NT2/D1 (cell line): Measurements from ENCODE around the gene SOAT2.

Experiments used
- DNase-seq: peaks from one replicate; pipeline ENCODE4 v3.0.0-alpha.2; 2011; ENCODE audit warnings: low read depth, low spot score
- H3K27me3 ChIP-seq: 2 replicates; pipeline ENCODE4 v1.6.0; 2011; ENCODE audit warnings: mild to moderate bottlenecking; ENCODE audit not compliant: insufficient read length, insufficient read depth
- H3K36me3 ChIP-seq: 2 replicates; pipeline ENCODE4 v1.6.1; 2011; ENCODE audit warnings: mild to moderate bottlenecking, low read length, mixed read lengths; ENCODE audit not compliant: insufficient read depth, insufficient read length
- H3K4me1 ChIP-seq: 2 replicates; pipeline ENCODE4 v1.5.1; 2011; ENCODE audit not compliant: insufficient read depth, insufficient read length
- H3K4me3 ChIP-seq: 2 replicates; pipeline ENCODE4 v1.5.1; 2011; ENCODE audit warnings: low read depth; ENCODE audit not compliant: insufficient read length
- H3K9ac ChIP-seq: 2 replicates; pipeline ENCODE4 v1.6.0; 2011; ENCODE audit warnings: low read depth; ENCODE audit not compliant: insufficient read length
- H3K9me3 ChIP-seq: 2 replicates; pipeline ENCODE4 v1.5.1; 2011; ENCODE audit warnings: mild to moderate bottlenecking, low read length; ENCODE audit not compliant: insufficient read depth
- SUZ12 ChIP-seq: IDR thresholded peaks from 2 replicates; pipeline ENCODE4 v1.6.1; 2011; ENCODE audit not compliant: insufficient read length, insufficient read depth; ENCODE audit errors: extremely low read depth
- YY1 ChIP-seq: IDR thresholded peaks from 2 replicates; pipeline ENCODE4 v1.6.1; 2011; ENCODE audit not compliant: insufficient read length, insufficient read depth
- ZNF274 ChIP-seq: IDR thresholded peaks from 2 replicates; pipeline ENCODE4 v1.6.1; 2011; ENCODE audit warnings: mild to moderate bottlenecking, low read depth, low read length

The SOAT2 gene

GRCh38 chr12:53124352-53124723, 21.1 kb downstream of the SOAT2 start:
- Histone ChIP-seq H3K27me3 (peaks cover 8% of the 10 kb centered on the region), H3K9me3 (no peaks in the 10 kb centered on the region; the same call in 1 of the 2 replicates), H3K36me3 (no peaks in the 10 kb centered on the region), H3K4me3 (no peak overlapping the region), H3K4me1 (peaks cover 10% of the 10 kb centered on the region), H3K9ac (no peak overlapping the region)
- no peak for DNase-seq
- no peak for TF ChIP-seq ZNF274
- TF ChIP-seq SUZ12: no peak
- TF ChIP-seq YY1: no peak

GRCh38 chr12:53127169-53127568, 23.9 kb downstream of the SOAT2 start:
- Histone ChIP-seq H3K4me1 (peaks cover 10% of the 10 kb centered on the region), H3K9ac (no peak overlapping the region), H3K27me3 (peaks cover 5% of the 10 kb centered on the region), H3K36me3 (no peaks in the 10 kb centered on the region), H3K9me3 (no peaks in the 10 kb centered on the region; the same call in 1 of the 2 replicates), H3K4me3 (no peak overlapping the region)
- no peak for DNase-seq
- TF ChIP-seq ZNF274: no peak
- TF ChIP-seq YY1: no peak
- no peak for TF ChIP-seq SUZ12

- Histone ChIP-seq H3K4me3 (no peak overlapping the region), H3K36me3 (no peaks in the 10 kb centered on the region), H3K4me1 (peaks cover 4% of the 10 kb centered on the region), H3K9me3 (no peaks in the 10 kb centered on the region), H3K27me3 (peaks cover 5% of the 10 kb centered on the region), H3K9ac (no peak overlapping the region)
- DNase-seq: no peak
- no peak for TF ChIP-seq ZNF274
These were observed 25.7 kb downstream of the SOAT2 start for GRCh38 chr12:53128780-53129569.

GRCh38 chr12:53131844-53132243, 28.6 kb downstream of the SOAT2 start:
- Histone ChIP-seq H3K4me3 (no peak overlapping the region), H3K27me3 (peaks cover 5% of the 10 kb centered on the region), H3K36me3 (no peaks in the 10 kb centered on the region), H3K4me1 (peaks cover 4% of the 10 kb centered on the region), H3K9ac (no peak overlapping the region), H3K9me3 (peaks cover 7% of the 10 kb centered on the region)
- no peak for DNase-seq
- TF ChIP-seq YY1: no peak
- no peak for TF ChIP-seq SUZ12
- no peak for TF ChIP-seq ZNF274

- Histone ChIP-seq H3K27me3 (peaks cover 4% of the 10 kb centered on the region), H3K4me3 (no peak overlapping the region), H3K9ac (no peak overlapping the region), H3K9me3 (peaks cover 21% of the 10 kb centered on the region), H3K36me3 (no peaks in the 10 kb centered on the region), H3K4me1 (no peaks in the 10 kb centered on the region)
- TF ChIP-seq ZNF274: no peak
- TF ChIP-seq SUZ12: no peak
- TF ChIP-seq YY1: no peak
- no peak for DNase-seq
These were observed 30.4 kb downstream of the SOAT2 start for GRCh38 chr12:53133722-53134121.

GRCh38 chr12:53143355-53143754, 40.1 kb downstream of the SOAT2 start:
- H3K9me3 ChIP-seq: peaks cover 27% of the 10 kb centered on the region
- TF ChIP-seq SUZ12 (no peak), ZNF274 (no peak), YY1 (no peak)
- H3K4me1 ChIP-seq: no peaks in the 10 kb centered on the region
- no peak for DNase-seq
- no peak overlapping the region for H3K4me3 ChIP-seq
- no peak overlapping the region for H3K9ac ChIP-seq
- H3K36me3 ChIP-seq: no peaks in the 10 kb centered on the region
- no peaks in the 10 kb centered on the region for H3K27me3 ChIP-seq

- no peaks in the 10 kb centered on the region for H3K4me1 ChIP-seq
- no peak overlapping the region for H3K9ac ChIP-seq
- no peaks in the 10 kb centered on the region for H3K27me3 ChIP-seq
- peaks cover 6% of the 10 kb centered on the region for H3K9me3 ChIP-seq
- H3K36me3 ChIP-seq: no peaks in the 10 kb centered on the region
- TF ChIP-seq ZNF274 (no peak), SUZ12 (no peak)
- DNase-seq: no peak
- no peak overlapping the region for H3K4me3 ChIP-seq
These were observed 42.3 kb downstream of the SOAT2 start for GRCh38 chr12:53145383-53146260.
